ENCODE measurements around the gene AAMP.

Gene AAMP

GRCh38 chr2:218266316-218266979 lies 3.5 kb downstream of the AAMP start:
- DNase-seq (ENCODE audit: low read depth, low spot score): no peak
- TF ChIP-seq CTCF (IDR thresholded peaks at IDR 0.05; ENCODE audit: insufficient read depth, low read length, missing control alignments): no peak
- CTCF ChIA-PET: interaction anchor here (1.7 to 2.7 kb wide), 2 partner anchors 9 to 12 kb away, joined by 4 to 18 read pairs; no protein-coding TSS in a partner anchor
- H3K4me3 ChIP-seq (ENCODE audit: low read depth, low read length): no peak overlapping the region
- POLR2A ChIA-PET: no interaction called here

- H3K4me3 ChIP-seq (ENCODE audit: low read depth, low read length): no peak overlapping the region
- DNase-seq (ENCODE audit: low read depth, low spot score): no peak
- ChIA-PET POLR2A (no interaction called here), CTCF (interaction anchor here (1.7 to 2.7 kb wide), 2 partner anchors 8 to 11 kb away, joined by 4 to 18 read pairs; no protein-coding TSS in a partner anchor)
- no peak for TF ChIP-seq CTCF (IDR thresholded peaks at IDR 0.05; ENCODE audit: insufficient read depth, low read length, missing control alignments)
These were observed 4.3 kb downstream of the AAMP start for GRCh38 chr2:218265626-218266025.

GRCh38 chr2:218264773-218265561 lies 5.0 kb downstream of the AAMP start:
- no peak for TF ChIP-seq CTCF (IDR thresholded peaks at IDR 0.05; ENCODE audit: insufficient read depth, low read length, missing control alignments)
- H3K4me3 ChIP-seq (ENCODE audit: low read depth, low read length): no peak overlapping the region
- ChIA-PET CTCF (interaction anchor here (1.7 kb wide), 1 partner anchor 10 kb away, joined by 4 read pairs; no protein-coding TSS in a partner anchor), POLR2A (no interaction called here)
- DNase-seq (ENCODE audit: low read depth, low spot score): no peak

- DNase-seq (ENCODE audit: low read depth, low spot score): no peak
- H3K4me3 ChIP-seq (ENCODE audit: low read depth, low read length): no peak overlapping the region
- POLR2A ChIA-PET: interaction anchor here (0.6 to 0.9 kb wide), 2 partner anchors 34 to 586 kb away, joined by 3 read pairs; no protein-coding TSS in a partner anchor
- CTCF ChIA-PET: interaction anchor here (1.0 to 1.2 kb wide), 2 partner anchors 10 to 11 kb away, joined by 3 to 4 read pairs; no protein-coding TSS in a partner anchor
- TF ChIP-seq CTCF (IDR thresholded peaks at IDR 0.05; ENCODE audit: insufficient read depth, low read length, missing control alignments): no peak
These were observed 5.9 kb downstream of the AAMP start for GRCh38 chr2:218263817-218264641.

- H3K4me3 ChIP-seq (ENCODE audit: low read depth, low read length): no peak overlapping the region
- POLR2A ChIA-PET: interaction anchor here (0.9 kb wide), 1 partner anchor 33 kb away, joined by 3 read pairs; no protein-coding TSS in a partner anchor
- no peak for DNase-seq (ENCODE audit: low read depth, low spot score)
- TF ChIP-seq CTCF (IDR thresholded peaks at IDR 0.05; ENCODE audit: insufficient read depth, low read length, missing control alignments): no peak
- CTCF ChIA-PET: interaction anchor here (0.7 to 1.9 kb wide), 4 partner anchors 10 to 41 kb away, joined by 3 to 7 read pairs (median 4); no protein-coding TSS in a partner anchor
These were observed 7.0 kb downstream of the AAMP start for GRCh38 chr2:218262631-218263586.

Measured in AG04449 (cell line).